WI38 (cell line): ENCODE measurements around the gene FGF14.

Experiments
- H3K4me3 ChIP-seq: 2 replicates; pipeline ENCODE4 v1.5.1; 2011; ENCODE audit warnings: low read depth, mild to moderate bottlenecking, control low read depth, low read length
- CTCF ChIP-seq: IDR thresholded peaks from 2 replicates; pipeline ENCODE4 v1.5.1; 2012; ENCODE audit warnings: low read depth, mild to moderate bottlenecking, control low read depth, low read length

Gene FGF14

GRCh38 chr13:102312841-102313240, 89.0 kb downstream of the FGF14 start:
- H3K4me3 ChIP-seq: no peak overlapping the region

GRCh38 chr13:102311901-102312300, 89.9 kb downstream of the FGF14 start:
- TF ChIP-seq CTCF: no peak
- H3K4me3 ChIP-seq: no peak overlapping the region

More at GRCh38 chr13:102312841-102313240, 89.0 kb downstream of the FGF14 start:
- TF ChIP-seq CTCF: no peak

DNA sequence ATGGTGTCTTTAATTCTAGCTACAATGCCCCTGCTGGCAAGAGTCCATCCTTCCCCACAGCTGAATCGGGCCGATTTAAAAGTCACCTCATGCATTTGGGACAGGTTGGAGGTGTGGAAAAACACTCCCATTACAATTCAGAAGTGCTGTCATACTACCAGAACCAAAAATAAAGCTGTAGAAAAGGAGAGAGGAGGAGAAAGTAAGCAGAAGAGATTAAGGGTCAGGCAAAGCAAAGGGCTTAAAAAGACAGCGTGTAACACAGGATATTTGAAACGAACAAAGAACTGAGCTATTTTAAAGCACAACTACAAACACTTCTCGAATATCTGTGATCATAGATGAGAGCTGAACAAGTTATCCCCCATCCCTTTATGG, 90.4 kb downstream of the FGF14 start:
- TF ChIP-seq CTCF: no peak
- no peak overlapping the region for H3K4me3 ChIP-seq

- TF ChIP-seq CTCF: no peak
These were observed 91.0 kb downstream of the FGF14 start for GRCh38 chr13:102310691-102311418.

GRCh38 chr13:102309110-102309509, 92.7 kb downstream of the FGF14 start:
- TF ChIP-seq CTCF: no peak
- H3K4me3 ChIP-seq: no peak overlapping the region

More at GRCh38 chr13:102310691-102311418, 91.0 kb downstream of the FGF14 start:
- H3K4me3 ChIP-seq: no peak overlapping the region

DNA sequence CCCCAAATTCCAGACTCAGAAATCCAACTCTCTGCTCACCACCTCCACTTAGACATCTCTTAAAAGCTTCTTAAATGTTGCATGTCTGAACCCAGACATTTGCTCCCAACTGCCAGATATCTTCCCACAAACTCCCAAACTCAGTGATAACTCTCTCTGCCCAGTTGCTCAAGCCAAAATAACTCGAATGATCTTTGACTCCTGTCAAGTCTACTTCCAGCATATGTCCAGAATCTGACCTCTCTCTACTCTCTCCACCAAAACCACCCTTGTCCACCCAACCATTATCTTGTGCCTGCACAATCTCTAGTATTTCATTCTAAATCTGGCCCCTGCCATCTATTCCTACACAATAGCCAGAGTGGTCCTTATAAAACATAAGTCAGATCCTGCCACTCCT, 99.3 kb downstream of the FGF14 start:
- H3K4me3 ChIP-seq: no peak overlapping the region
- no peak for TF ChIP-seq CTCF

- no peak for TF ChIP-seq CTCF
- no peak overlapping the region for H3K4me3 ChIP-seq
These were observed 101.5 kb downstream of the FGF14 start for GRCh38 chr13:102300379-102300778.
